HG03558 (cell line): ENCODE measurements around the gene TLR3.
"Not testable (repeated sequence)": the region's sequence is repeated elsewhere in the genome, so short reads cannot be mapped to it uniquely, and the experiment has no call there.

Experiments
- ATAC-seq: cut with Tn5 transposase; IDR thresholded peaks from one replicate; pipeline ENCODE4 v1.9.1; 2021; ENCODE audit warnings: moderate number of reproducible peaks; ENCODE audit not compliant: unreplicated experiment; ENCODE audit errors: extremely low read depth

TLR3 gene

GRCh38 chr4:186040316-186040715, 28.6 kb upstream of the TLR3 start:
- no peak for ATAC-seq

DNA sequence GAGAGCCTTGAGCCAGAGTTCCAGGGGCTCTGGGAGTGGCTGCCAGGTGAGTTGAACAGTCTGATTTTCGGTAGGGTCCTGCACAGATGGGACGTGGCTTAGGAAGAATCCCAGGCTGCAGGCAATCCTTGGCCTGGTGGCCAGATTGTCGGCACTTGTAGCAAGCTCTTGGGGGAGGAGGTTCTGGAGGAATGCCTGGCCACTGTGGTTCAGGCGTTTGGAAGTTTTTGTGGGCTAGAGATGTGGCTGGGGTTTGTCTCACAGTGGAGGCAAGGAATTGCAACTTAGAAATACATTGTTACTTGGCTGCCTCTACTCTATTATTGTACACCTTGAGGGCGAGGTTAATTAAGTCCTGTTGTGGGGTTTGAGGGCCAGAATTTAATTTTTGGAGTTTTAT, 21.5 kb upstream of the TLR3 start:
- ATAC-seq, result not testable (repeated sequence)

GRCh38 chr4:186050135-186050534, 18.8 kb upstream of the TLR3 start:
- not testable (repeated sequence) for ATAC-seq

- ATAC-seq, result no peak
Measured at GRCh38 chr4:186051096-186051495, 17.9 kb upstream of the TLR3 start.

DNA sequence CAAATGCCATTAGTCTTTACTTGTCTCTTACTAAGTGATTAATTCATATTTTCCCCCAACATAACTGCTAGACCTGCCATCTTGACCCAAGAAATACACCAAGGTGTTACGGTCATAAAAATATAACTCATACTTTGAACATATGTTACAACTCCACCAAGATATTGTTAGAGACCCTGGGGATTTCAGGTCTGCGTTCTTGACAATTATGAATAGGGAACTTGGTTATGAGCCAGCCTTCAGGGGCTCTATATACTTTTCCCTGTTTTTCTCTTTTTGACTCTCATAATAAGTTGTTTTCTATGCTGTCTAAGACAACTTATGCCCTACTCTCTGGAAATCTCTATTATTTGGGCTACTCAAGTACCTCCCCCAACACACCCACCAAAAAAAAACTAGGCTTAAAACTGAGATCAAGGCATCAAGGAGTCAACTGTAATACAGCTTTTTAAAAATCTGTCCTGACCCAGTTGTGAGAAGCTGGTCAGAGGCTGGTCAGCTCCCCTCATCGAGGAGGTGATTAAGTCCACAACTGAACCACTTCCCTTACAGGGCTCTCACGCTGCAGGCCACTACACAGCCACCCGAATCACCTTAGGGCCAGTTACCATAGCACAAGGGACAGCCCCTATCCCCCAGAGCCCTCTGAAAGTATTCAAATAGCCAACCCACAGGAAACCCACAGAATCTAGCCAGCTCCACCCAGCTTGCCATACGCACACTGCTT, 10.5 kb upstream of the TLR3 start:
- ATAC-seq, result peak; percentile 100

GRCh38 chr4:186058980-186059316, 10.0 kb upstream of the TLR3 start:
- ATAC-seq, result no peak

- ATAC-seq, result no peak
Measured at GRCh38 chr4:186061921-186062320, 7.0 kb upstream of the TLR3 start.

DNA sequence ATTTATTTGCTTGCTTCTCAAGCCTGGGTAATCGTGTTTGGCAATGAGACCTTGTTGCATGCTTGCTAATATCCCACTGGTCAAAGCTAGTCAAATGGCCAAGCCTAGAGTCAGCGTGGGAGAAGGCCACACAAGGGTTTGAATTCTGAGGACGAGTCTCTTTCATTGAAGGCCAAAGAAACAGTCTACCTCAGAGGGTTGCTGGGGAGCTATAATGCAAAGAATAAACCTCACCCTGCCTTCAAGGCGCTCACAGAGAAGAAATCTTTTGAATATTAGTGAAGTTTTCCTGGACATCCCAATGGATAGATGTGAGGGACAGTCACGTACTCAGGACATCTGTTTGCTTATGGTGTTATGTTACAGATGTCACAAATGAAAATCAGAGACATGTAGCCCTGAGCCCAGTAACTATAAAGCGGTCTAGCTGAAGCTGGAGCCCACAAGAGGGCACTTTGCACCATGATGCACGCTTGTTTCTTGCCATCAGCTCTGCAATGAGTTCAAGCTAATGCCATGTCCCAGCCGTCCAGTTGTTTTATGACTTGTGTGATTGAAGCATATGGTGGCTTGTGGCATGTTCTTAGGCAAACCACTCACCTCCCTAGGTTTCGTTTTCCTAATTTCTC, 1.1 kb upstream of the TLR3 start:
- ATAC-seq, result peak; percentile 60

DNA sequence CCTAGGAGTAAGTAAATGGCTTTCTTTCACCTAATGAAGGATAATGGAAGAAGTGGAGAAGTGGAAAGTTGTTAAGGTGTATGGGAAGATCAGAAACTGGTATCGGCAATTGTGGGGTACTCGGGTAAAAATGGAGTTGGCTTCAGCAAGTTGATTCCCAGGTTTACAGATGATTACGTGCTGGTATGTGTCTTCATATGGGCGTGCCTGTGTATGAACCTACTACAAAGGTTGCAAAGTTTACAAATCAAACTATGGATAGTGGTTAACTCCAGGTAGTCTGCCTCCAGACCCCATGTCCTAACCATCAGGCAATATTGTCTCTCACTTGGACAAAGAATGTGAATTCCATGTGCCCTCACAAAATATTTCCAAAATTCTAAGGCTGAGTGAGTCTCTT, 773 bp downstream of the TLR3 start:
- no peak for ATAC-seq

DNA sequence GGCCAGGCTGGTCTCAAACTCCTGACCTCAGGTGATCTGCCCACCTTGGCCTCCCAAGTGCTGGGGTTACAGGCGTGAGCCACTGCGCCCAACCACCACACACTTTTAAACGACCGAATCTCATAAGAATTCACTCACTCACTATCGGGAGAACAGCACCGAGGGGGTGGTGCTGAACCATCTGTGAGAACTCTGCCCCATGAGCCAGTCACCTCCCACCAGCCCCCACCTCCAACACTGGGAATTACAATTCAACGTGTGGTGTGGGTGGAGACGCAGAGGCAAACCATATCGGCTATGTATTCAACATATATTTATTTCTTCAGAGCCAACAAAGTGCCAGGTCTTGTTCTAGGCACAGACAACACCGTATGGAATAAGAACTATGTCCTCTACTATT, 3.6 kb downstream of the TLR3 start:
- no peak for ATAC-seq

- ATAC-seq, result no peak
Measured at GRCh38 chr4:186074189-186074588, 5.2 kb downstream of the TLR3 start.

DNA sequence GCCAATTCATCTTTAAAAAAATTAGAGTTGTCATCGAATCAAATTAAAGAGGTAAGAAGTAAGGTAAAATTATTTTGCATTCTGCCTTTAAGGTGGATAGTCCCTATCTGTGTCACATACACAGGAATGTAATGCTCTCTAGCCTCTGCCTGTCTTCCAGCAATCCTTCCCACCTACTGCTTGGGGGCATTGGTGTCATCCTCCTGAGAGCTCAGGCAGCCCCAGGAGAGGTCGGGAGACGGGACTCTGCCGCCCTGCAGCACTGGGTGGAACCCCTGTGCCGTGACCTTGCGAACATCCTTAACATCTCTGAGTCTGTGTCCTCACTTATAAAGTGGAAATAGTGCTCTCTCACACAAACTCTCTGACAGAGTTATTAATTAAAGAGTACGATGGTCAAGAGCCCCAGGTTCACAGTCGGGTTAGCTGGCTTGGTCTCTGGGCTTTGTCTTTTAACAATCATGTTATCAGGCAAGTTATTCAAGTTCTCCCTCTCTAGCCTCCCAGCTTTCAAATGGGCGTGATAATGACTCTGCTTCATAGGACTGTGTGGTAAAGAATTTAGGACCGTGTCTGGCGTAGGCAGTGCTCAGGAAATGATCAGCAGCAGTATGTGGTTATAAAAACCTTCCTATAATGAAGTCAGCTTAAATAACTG, 10.2 kb downstream of the TLR3 start:
- no peak for ATAC-seq

GRCh38 chr4:186079694-186080093, 10.7 kb downstream of the TLR3 start:
- ATAC-seq, result no peak

DNA sequence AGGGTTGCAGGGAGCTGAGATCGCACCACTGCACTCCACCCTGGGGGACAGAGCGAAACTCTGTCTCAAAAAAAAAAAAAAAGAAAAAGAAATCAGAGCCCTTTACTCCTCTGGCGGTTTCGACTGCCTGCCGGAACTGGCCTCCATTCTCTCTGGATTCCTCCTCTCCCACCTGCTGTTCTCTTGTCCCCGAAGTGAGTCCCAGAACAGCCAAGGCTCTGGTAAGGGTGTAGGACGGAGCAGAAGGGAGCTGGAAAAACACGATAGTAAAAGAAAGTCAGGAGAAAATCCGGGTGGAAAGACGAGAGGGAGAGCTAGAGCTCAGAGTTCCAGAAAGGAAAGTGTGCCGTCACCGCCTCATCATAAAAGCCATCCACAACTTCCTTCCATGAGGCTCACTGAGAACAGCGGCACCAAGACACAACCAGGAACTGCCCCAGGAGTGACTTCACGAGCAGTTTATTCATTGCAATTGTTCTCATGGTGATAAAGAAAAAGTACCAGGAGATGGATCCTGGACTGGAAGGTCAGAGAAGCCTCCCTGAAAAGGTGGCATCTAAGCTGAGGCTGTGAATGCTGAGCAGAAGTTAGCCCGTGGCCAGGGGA, 12.3 kb downstream of the TLR3 start:
- ATAC-seq, result no peak

GRCh38 chr4:186082221-186082620, 13.3 kb downstream of the TLR3 start:
- ATAC-seq, result no peak

DNA sequence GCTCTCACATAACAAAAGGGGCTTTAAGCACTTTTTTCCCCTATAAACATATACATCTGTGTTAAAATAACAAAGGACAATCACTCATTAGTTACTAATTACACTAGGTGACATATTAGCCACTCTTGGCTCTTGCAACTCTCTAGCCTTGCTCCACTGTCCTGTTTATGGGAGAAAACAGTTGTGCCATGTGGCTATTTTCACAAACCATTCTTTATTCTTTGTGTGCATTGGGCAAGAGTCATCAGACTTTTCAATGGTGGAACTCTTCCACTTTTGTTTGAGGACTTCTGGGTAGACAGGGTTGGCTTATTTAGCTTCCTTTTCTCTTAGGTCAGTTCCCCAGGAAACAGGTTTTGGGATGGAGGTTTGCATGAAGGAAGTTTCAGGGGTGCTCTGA, 19.6 kb downstream of the TLR3 start:
- no peak for ATAC-seq

GRCh38 chr4:186092296-186092695, 23.3 kb downstream of the TLR3 start:
- no peak for ATAC-seq

GRCh38 chr4:186095406-186095805, 26.4 kb downstream of the TLR3 start:
- no peak for ATAC-seq

DNA sequence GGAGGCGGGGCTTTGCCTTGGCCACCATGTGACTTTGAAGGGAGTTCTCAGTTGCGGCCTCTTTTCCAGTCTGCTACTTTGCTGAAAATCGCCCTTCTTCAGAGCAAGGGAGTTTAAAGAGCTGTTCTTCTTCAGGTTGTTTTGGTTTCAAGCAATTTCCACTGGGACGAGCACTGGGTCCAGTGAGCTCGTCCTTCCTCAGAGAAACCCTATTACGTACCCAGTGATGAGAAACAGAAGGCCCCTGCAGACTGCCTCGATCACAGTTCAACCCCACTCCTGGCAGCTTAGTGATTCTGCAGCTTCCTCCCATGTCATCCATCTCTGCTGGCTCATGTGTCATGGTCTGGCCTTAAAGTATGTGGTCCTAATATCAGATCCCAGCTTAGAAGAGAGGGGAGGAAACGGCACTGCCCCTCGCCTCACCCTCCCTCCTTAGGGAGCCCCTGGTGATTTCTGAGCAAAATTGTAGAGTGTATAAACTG, 27.8 kb downstream of the TLR3 start:
- ATAC-seq, result no peak

DNA sequence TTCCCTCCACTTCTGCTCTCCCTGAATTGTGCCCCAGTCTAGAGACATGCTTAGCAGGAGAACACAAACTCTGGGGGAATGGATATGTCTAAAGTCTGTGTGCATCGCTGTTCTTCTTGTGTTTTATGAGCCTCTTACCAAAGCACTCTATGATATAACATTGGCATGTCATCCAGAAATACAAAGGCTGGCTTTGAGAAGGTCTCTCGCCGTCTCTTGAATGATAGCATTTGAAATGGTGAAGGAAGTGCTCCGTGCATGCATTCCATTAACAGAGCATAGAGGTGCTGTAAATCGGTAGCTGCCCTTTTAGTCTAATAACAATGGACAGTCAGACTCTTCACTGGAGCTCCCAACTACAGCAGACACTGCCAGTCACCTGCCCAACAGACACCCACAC, 28.4 kb downstream of the TLR3 start:
- no peak for ATAC-seq

GRCh38 chr4:186102931-186103330, 34.0 kb downstream of the TLR3 start:
- ATAC-seq, result no peak
